Muscle of leg (tissue), 11 donors: ENCODE results near the gene IFNAR1. TPM values are rescaled to one million over a fixed set of nuclear protein-coding genes. Genes with fewer than 3 reads are reported as not detected.
A peak's percentile ranks its signal among the peaks of the same experiment; 100 is the strongest.

Experiments
- DNase-seq: peaks from one replicate; pipeline ENCODE4 v3.0.0; 2013
- H3K27ac ChIP-seq: one replicate; pipeline ENCODE4 v1.5.1; 2013; ENCODE audit warnings: mild to moderate bottlenecking, low read length, control low read depth
- H3K27me3 ChIP-seq: one replicate; pipeline ENCODE4 v1.6.1; 2013; ENCODE audit warnings: low read length; ENCODE audit not compliant: control insufficient read depth, insufficient read depth
- H3K36me3 ChIP-seq: one replicate; pipeline ENCODE4 v1.6.1; 2013; ENCODE audit warnings: low read length; ENCODE audit not compliant: control insufficient read depth, insufficient read depth
- H3K4me1 ChIP-seq: one replicate; pipeline ENCODE4 v1.6.1; 2013; ENCODE audit warnings: low read length; ENCODE audit not compliant: control insufficient read depth, insufficient read depth
- H3K4me3 ChIP-seq: one replicate; pipeline ENCODE4 v1.5.1; 2013; ENCODE audit warnings: low read length, control low read depth
- H3K9me3 ChIP-seq: replicated peaks from 2 replicates; pipeline ENCODE4 v1.6.1; 2013; ENCODE audit warnings: low read depth, low read length; ENCODE audit not compliant: control insufficient read depth
- WGBS: methylation state at CpG from one replicate; pipeline ENCODE4 v1.1.5; 2013; ENCODE audit warnings: missing lambda C conversion rate; ENCODE audit not compliant: insufficient coverage; 5-methylcytosine and 5-hydroxymethylcytosine counted together
- polyA plus RNA-seq, 8 donors: library from polyadenylated mRNA; unstranded; fragments of 120-200 nt; gene quantifications; one replicate each; pipeline versions ENCODE4 v1.2.1 to v1.2.3, GENCODE V29; 2013; ENCODE audit warnings: inconsistent platforms in 1 of 8, low replicate concordance in 1 of 8; ENCODE audit not compliant: insufficient read length in 8 of 8, insufficient read depth in 1 of 8
- total RNA-seq: library from RNA; stranded (reverse); fragments of 120-200 nt; gene quantifications from one replicate; pipeline ENCODE4 v1.2.4, GENCODE V29; 2013

Gene IFNAR1
- total and polyA plus RNA-seq, 9 donors = 13.5 to 26.8 (median 20.1) TPM

GRCh38 chr21:33290441-33290840 lies 34.3 kb upstream of the IFNAR1 start:
- WGBS = 97% methylated on average over 10 of the region's 11 CpGs
- DNase-seq = no peak
- Histone ChIP-seq H3K4me1 (peaks cover 22% of the 10 kb centered on the region), H3K27ac (no peak overlapping the region), H3K27me3 (no peaks in the 10 kb centered on the region), H3K9me3 (no peaks in the 10 kb centered on the region), H3K36me3 (peaks cover 63% of the 10 kb centered on the region), H3K4me3 (no peak overlapping the region)

GRCh38 chr21:33291686-33292085 lies 33.1 kb upstream of the IFNAR1 start:
- Histone ChIP-seq H3K4me3 (no peak overlapping the region), H3K36me3 (peaks cover 59% of the 10 kb centered on the region), H3K4me1 (peaks cover 11% of the 10 kb centered on the region), H3K9me3 (no peaks in the 10 kb centered on the region), H3K27ac (no peak overlapping the region), H3K27me3 (no peaks in the 10 kb centered on the region)
- DNase-seq = no peak
- WGBS = 92% methylated on average over 8 of the region's 9 CpGs

- H3K9me3 ChIP-seq = no peaks in the 10 kb centered on the region
- H3K4me3 ChIP-seq = no peak overlapping the region
- no peaks in the 10 kb centered on the region for H3K27me3 ChIP-seq
- no CpG with 5 or more reads among the region's 5 CpGs for WGBS
- DNase-seq = no peak
- H3K4me1 ChIP-seq = peaks cover 4% of the 10 kb centered on the region
- H3K36me3 ChIP-seq = peaks cover 58% of the 10 kb centered on the region
- no peak overlapping the region for H3K27ac ChIP-seq
These were observed 32.0 kb upstream of the IFNAR1 start for GRCh38 chr21:33292724-33293123.

GRCh38 chr21:33293136-33293535 lies 31.6 kb upstream of the IFNAR1 start:
- Histone ChIP-seq H3K4me1 (peaks cover 4% of the 10 kb centered on the region), H3K36me3 (peaks cover 54% of the 10 kb centered on the region), H3K9me3 (no peaks in the 10 kb centered on the region), H3K27ac (no peak overlapping the region), H3K4me3 (no peak overlapping the region), H3K27me3 (no peaks in the 10 kb centered on the region)
- DNase-seq = no peak
- WGBS = 83% methylated on average over 7 of the region's 7 CpGs

- Histone ChIP-seq H3K4me1 (peaks cover 4% of the 10 kb centered on the region), H3K36me3 (peaks cover 51% of the 10 kb centered on the region), H3K9me3 (no peaks in the 10 kb centered on the region), H3K27me3 (no peaks in the 10 kb centered on the region), H3K27ac (no peak overlapping the region), H3K4me3 (no peak overlapping the region)
- WGBS = no CpG with 5 or more reads among the region's 7 CpGs
- DNase-seq = no peak
These were observed 31.0 kb upstream of the IFNAR1 start for GRCh38 chr21:33293811-33294216.

GRCh38 chr21:33296156-33296555 lies 28.6 kb upstream of the IFNAR1 start:
- Histone ChIP-seq H3K4me3 (no peak overlapping the region), H3K27ac (no peak overlapping the region), H3K4me1 (peaks cover 12% of the 10 kb centered on the region), H3K36me3 (peaks cover 35% of the 10 kb centered on the region), H3K9me3 (no peaks in the 10 kb centered on the region), H3K27me3 (no peaks in the 10 kb centered on the region)
- no peak for DNase-seq
- 74% methylated on average over 5 of the region's 6 CpGs for WGBS

GRCh38 chr21:33299181-33299752 lies 25.5 kb upstream of the IFNAR1 start:
- Histone ChIP-seq H3K4me1 (peaks cover 22% of the 10 kb centered on the region), H3K9me3 (no peaks in the 10 kb centered on the region), H3K36me3 (peaks cover 11% of the 10 kb centered on the region), H3K4me3 (no peak overlapping the region), H3K27me3 (no peaks in the 10 kb centered on the region), H3K27ac (peak overlapping the region; percentile 23)
- WGBS = 51% methylated on average over 4 of the region's 5 CpGs
- no peak for DNase-seq

GRCh38 chr21:33300701-33301631 lies 23.8 kb upstream of the IFNAR1 start:
- peak; percentile 78 for DNase-seq
- peak overlapping the region; percentile 82 for H3K27ac ChIP-seq
- H3K9me3 ChIP-seq = no peaks in the 10 kb centered on the region
- H3K27me3 ChIP-seq = no peaks in the 10 kb centered on the region
- no peak overlapping the region for H3K4me3 ChIP-seq
- H3K4me1 ChIP-seq = peaks cover 22% of the 10 kb centered on the region
- peaks cover 6% of the 10 kb centered on the region for H3K36me3 ChIP-seq
- WGBS = 40% methylated on average over 1 of the region's 10 CpGs

- 60% methylated on average over 1 of the region's 2 CpGs for WGBS
- Histone ChIP-seq H3K9me3 (no peaks in the 10 kb centered on the region), H3K27ac (peak overlapping the region; percentile 82), H3K4me3 (no peak overlapping the region), H3K27me3 (no peaks in the 10 kb centered on the region), H3K36me3 (no peaks in the 10 kb centered on the region), H3K4me1 (peaks cover 22% of the 10 kb centered on the region)
- DNase-seq = no peak
These were observed 23.2 kb upstream of the IFNAR1 start for GRCh38 chr21:33301632-33302002.

GRCh38 chr21:33302055-33302454 lies 22.7 kb upstream of the IFNAR1 start:
- Histone ChIP-seq H3K9me3 (no peaks in the 10 kb centered on the region), H3K36me3 (no peaks in the 10 kb centered on the region), H3K4me1 (peaks cover 26% of the 10 kb centered on the region), H3K27me3 (no peaks in the 10 kb centered on the region), H3K4me3 (no peak overlapping the region), H3K27ac (peak overlapping the region; percentile 82)
- 84% methylated on average over 3 of the region's 7 CpGs for WGBS
- no peak for DNase-seq
